ENCODE results near the gene PDE4B. TPM values are rescaled to one million over a fixed set of nuclear protein-coding genes. Genes with fewer than 3 reads are reported as not detected.
A peak's percentile ranks its signal among the peaks of the same experiment; 100 is the strongest.

The PDE4B gene
- total RNA-seq, 1 donor from 2014 or later = 0.29 TPM

DNA sequence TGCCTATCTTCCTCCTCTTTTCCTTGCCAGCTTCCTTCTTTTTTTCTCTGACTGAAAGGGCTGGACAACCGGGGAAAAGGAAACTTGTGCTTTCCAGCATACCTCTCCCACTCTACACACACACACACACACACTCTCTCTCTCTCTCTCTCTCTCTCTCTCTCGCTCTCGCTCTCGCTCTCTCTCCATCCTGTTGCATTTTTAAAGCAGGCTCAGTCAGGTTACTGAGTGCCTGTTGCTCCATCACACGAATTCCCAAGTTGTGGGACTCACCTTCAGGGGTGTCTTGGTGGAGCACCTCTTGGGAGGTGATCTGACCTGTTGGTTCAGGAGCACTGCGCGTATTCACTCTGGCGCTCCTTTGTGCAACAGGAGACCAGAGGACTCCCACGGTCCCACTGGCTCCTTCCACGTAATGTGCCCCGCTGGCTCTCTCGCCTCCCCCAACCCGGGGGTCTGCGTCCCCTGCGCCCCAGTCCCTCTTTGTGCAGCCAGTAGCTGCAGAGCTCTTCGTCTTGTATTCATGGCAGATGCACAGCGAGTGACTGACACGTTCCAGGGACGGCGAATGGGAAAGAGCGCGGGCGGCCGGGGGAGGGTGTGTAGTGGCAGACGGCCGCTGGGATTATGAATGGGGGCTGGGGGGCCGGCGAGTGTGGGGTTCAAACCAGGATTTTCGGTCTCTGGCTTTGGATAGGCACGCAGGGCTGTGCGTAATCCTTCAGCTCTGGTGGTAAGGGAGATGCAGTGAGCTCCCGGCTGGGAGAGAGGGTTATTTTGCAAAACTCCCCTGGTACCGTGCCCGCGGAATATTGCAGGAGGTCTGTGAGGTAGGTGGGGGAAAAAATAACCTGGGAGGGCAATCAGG lies 660 bp upstream of the PDE4B start:
- Mint-ChIP-seq H3K36me3 (ENCODE audit: insufficient read depth) (no peaks in the 10 kb centered on the region), H3K9me3 (ENCODE audit: low read depth) (peaks cover 10% of the 10 kb centered on the region), H3K27ac (no peak overlapping the region), H3K4me1 (ENCODE audit: low read depth) (peaks cover 6% of the 10 kb centered on the region), H3K27me3 (peaks cover 70% of the 10 kb centered on the region), H3K4me3 (ENCODE audit: low read depth) (peak overlapping the region; percentile 76)
- no peak for DNase-seq (ENCODE audit: low spot score, unreplicated experiment)
- TF ChIP-seq, protein P1, sequence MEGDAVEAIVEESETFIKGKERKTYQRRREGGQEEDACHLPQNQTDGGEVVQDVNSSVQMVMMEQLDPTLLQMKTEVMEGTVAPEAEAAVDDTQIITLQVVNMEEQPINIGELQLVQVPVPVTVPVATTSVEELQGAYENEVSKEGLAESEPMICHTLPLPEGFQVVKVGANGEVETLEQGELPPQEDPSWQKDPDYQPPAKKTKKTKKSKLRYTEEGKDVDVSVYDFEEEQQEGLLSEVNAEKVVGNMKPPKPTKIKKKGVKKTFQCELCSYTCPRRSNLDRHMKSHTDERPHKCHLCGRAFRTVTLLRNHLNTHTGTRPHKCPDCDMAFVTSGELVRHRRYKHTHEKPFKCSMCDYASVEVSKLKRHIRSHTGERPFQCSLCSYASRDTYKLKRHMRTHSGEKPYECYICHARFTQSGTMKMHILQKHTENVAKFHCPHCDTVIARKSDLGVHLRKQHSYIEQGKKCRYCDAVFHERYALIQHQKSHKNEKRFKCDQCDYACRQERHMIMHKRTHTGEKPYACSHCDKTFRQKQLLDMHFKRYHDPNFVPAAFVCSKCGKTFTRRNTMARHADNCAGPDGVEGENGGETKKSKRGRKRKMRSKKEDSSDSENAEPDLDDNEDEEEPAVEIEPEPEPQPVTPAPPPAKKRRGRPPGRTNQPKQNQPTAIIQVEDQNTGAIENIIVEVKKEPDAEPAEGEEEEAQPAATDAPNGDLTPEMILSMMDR (IDR thresholded peaks at IDR 0.05; ENCODE audit: unreplicated experiment) = no peak

DNA sequence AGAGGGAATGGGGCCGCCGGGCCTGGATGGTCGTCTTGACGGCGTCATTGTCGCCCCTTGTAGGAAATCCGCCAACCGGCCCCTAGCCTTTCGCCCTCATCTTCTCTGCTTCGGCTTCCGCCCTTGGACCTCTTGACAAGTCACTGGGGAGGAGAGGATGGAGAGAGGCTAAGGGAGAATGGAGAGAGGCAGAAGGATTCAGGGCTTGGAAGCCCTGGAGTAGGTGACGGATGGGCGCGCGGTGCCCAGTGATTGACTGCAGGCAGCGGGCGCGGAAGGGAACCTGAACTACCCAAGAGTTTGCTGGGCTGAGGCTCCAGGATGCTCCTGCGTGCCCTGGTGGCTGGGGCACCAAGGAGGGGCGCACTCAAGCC lies 651 bp downstream of the PDE4B start:
- Mint-ChIP-seq H3K27ac (no peak overlapping the region), H3K9me3 (ENCODE audit: low read depth) (peaks cover 7% of the 10 kb centered on the region), H3K4me3 (ENCODE audit: low read depth) (peak overlapping the region; percentile 49), H3K36me3 (ENCODE audit: insufficient read depth) (no peaks in the 10 kb centered on the region), H3K27me3 (peaks cover 74% of the 10 kb centered on the region), H3K4me1 (ENCODE audit: low read depth) (peaks cover 6% of the 10 kb centered on the region)
- DNase-seq (ENCODE audit: low spot score, unreplicated experiment) = no peak
- TF ChIP-seq, protein P1 (IDR thresholded peaks at IDR 0.05; ENCODE audit: unreplicated experiment) = no peak

DNA sequence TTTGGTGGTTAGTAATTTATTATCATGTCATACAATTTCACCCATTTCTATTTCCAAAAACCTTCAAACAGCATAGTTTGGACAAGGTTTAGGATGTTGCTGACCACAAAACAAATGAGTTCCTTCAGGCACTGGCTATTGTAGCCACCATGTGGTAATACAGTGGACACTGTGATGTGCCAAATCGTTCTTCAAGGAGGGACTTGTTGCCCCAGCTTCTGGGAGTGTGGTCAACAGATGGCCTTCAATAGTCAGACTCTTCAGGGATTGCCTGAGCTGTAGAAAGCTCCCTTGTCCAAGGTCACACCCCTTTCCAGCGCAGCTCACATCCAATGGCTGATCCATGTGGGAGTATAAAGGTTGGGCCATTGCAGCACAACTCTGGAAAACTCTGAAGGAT lies 2.6 kb downstream of the PDE4B start:
- H3K4me1 Mint-ChIP-seq (ENCODE audit: low read depth) = peaks cover 6% of the 10 kb centered on the region
- TF ChIP-seq, protein P1 (IDR thresholded peaks at IDR 0.05; ENCODE audit: unreplicated experiment) = no peak

DNA sequence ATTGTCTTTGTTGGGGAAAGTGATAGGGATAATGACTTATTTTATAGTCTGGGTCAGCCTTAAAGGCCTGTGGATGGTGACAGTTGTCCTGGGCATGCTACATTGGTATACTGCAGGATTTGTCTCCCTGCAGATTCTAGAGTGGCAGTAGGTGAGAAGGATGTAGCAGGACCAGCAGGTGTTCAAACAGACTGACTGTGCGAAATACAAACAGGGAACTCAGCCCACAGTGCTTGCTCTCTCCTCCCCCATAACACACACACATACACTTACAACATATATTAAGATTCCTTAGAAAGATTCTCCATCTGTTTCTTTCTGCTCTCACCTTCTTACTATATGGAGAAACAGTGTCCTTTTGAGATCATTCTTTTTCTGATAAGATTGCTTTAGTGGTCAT lies 6.9 kb downstream of the PDE4B start:
- Mint-ChIP-seq H3K4me3 (ENCODE audit: low read depth) (no peak overlapping the region), H3K9me3 (ENCODE audit: low read depth) (no peaks in the 10 kb centered on the region), H3K36me3 (ENCODE audit: insufficient read depth) (no peaks in the 10 kb centered on the region), H3K4me1 (ENCODE audit: low read depth) (no peaks in the 10 kb centered on the region), H3K27ac (no peak overlapping the region), H3K27me3 (peaks cover 28% of the 10 kb centered on the region)
- TF ChIP-seq, protein P1 (IDR thresholded peaks at IDR 0.05; ENCODE audit: unreplicated experiment) = no peak
- no peak for DNase-seq (ENCODE audit: low spot score, unreplicated experiment)

More for the DNA sequence above, 2.6 kb downstream of the PDE4B start:
- Mint-ChIP-seq H3K9me3 (ENCODE audit: low read depth) (no peaks in the 10 kb centered on the region), H3K27me3 (peaks cover 64% of the 10 kb centered on the region), H3K36me3 (ENCODE audit: insufficient read depth) (no peaks in the 10 kb centered on the region), H3K4me3 (ENCODE audit: low read depth) (no peak overlapping the region), H3K27ac (no peak overlapping the region)
- no peak for DNase-seq (ENCODE audit: low spot score, unreplicated experiment)

DNA sequence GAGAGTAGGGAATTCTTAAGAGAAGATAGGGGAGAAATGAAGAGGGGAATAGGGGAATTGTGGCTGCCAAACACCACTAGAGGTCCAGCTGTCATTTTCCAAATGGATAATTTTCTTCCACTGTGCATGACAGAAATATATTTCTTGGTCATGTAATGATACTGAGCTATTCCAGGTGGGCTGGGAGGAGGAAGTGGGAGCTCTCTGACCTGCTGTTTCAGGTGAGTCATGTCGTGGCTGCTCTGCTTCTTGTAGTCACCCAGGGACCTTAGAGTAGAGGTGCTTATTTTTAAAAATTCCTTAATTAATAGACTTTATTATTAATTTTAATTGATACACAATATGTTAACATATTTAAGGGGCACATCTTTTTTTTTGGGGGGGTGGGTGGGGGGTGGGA lies 11.9 kb downstream of the PDE4B start:
- H3K27me3 Mint-ChIP-seq = peaks cover 7% of the 10 kb centered on the region
- DNase-seq (ENCODE audit: low spot score, unreplicated experiment) = no peak
- H3K36me3 Mint-ChIP-seq (ENCODE audit: insufficient read depth) = no peaks in the 10 kb centered on the region
- H3K27ac Mint-ChIP-seq = no peak overlapping the region
- TF ChIP-seq, protein P1 (IDR thresholded peaks at IDR 0.05; ENCODE audit: unreplicated experiment) = no peak
- no peak overlapping the region for H3K4me3 Mint-ChIP-seq (ENCODE audit: low read depth)
- no peaks in the 10 kb centered on the region for H3K9me3 Mint-ChIP-seq (ENCODE audit: low read depth)
- H3K4me1 Mint-ChIP-seq (ENCODE audit: low read depth) = no peaks in the 10 kb centered on the region

All from progenitor cell of endocrine pancreas (in vitro differentiated cells).